ENCODE results near the gene SART1.
"Not testable (repeated sequence)": the region's sequence is repeated elsewhere in the genome, so short reads cannot be mapped to it uniquely, and the experiment has no call there.

Gene SART1

GRCh38 chr11:66022401-66023185, 61.1 kb downstream of the SART1 start:
- FAIRE-seq: no peak

GRCh38 chr11:66023186-66023440, 61.6 kb downstream of the SART1 start:
- not testable (repeated sequence) for FAIRE-seq

GRCh38 chr11:66026017-66026529, 64.5 kb downstream of the SART1 start, which contains the start of gene CATSPER1:
Gene CATSPER1 (minus strand): TSS chr11:66026479. CDS start chr11:66026379, 100 bp downstream.
- no peak for FAIRE-seq

Measured in islet of Langerhans (tissue), 1 donor.